GM12878 (cell line): ENCODE measurements around the gene DHRS1. TPM values are rescaled to one million over a fixed set of nuclear protein-coding genes. Genes with fewer than 3 reads are reported as not detected.

Experiments used
- BHLHE40 ChIP-seq, 2 experiments: fragments of 450-650 bp in 1 of 2; IDR thresholded peaks; 2 replicates each; pipeline ENCODE4 v1.6.1; 2011 to 2017; ENCODE audit warnings: low read depth in 2 of 2, borderline replicate concordance in 1 of 2, improper control_type of control experiment in 1 of 2, low read length in 1 of 2, mild to moderate bottlenecking in 1 of 2
- ETV6 ChIP-seq, 2 experiments: fragments of 450-650 bp in 1 of 2; IDR thresholded peaks in 1 of 2; conservative IDR thresholded peaks in 1 of 2; 2 replicates each; pipeline ENCODE4 v1.6.1; 2014; ENCODE audit warnings: antibody characterized with exemption in 1 of 2, borderline replicate concordance in 1 of 2, low read depth in 1 of 2, mild to moderate bottlenecking in 1 of 2, moderate library complexity in 1 of 2
- FOXM1 ChIP-seq: IDR thresholded peaks from 2 replicates; pipeline ENCODE4 v1.6.1; 2012; ENCODE audit warnings: low read depth, mild to moderate bottlenecking, inconsistent platforms, low read length, moderate library complexity
- KAT2A ChIP-seq: conservative IDR thresholded peaks from 2 replicates; pipeline ENCODE4 v1.6.1; 2011; ENCODE audit warnings: low read depth, low read length; ENCODE audit not compliant: control insufficient read depth
- RAD51 ChIP-seq: fragments of 450-650 bp; IDR thresholded peaks from 2 replicates; pipeline ENCODE4 v1.6.1; 2016; ENCODE audit warnings: moderate library complexity, mild to moderate bottlenecking, inconsistent platforms
- SUZ12 ChIP-seq: fragments of 200-600 bp; sonication (generic); IDR thresholded peaks from one replicate; pipeline ENCODE4 v1.6.1; 2018; ENCODE audit warnings: antibody characterized with exemption, mild to moderate bottlenecking; ENCODE audit not compliant: unreplicated experiment
- TCF12 ChIP-seq: IDR thresholded peaks from 2 replicates; pipeline ENCODE4 v1.6.1; 2011; ENCODE audit warnings: low read depth, mild to moderate bottlenecking, low read length
- polyA plus RNA-seq, 11 experiments: library from polyadenylated mRNA; depleted of rRNA in 4 of 11; unstranded in 6 of 11; stranded (reverse) in 5 of 11; fragments of >200 nt; fragmentation: Nextera tagmentation in 4 of 11; fragmentation: Illumina TruSeq in 1 of 11; extraction: Ambion mirVana in 4 of 11; extraction: Trizol in 1 of 11; gene quantifications; 1 replicate in 1 of 11; 2 replicates in 10 of 11; pipeline versions ENCODE4 v1.2.1 to v1.2.3, GENCODE V29; 2011 to 2016; ENCODE audit warnings: inconsistent platforms in 2 of 11, missing spikeins in 2 of 11, low read depth in 1 of 11
- total RNA-seq, 4 experiments: library from RNA; depleted of rRNA in 3 of 4; stranded (reverse); fragments of >200 nt in 3 of 4; fragmentation: Illumina TruSeq in 1 of 4; extraction: Trizol in 1 of 4; gene quantifications; 2 replicates each; pipeline versions ENCODE4 v1.2.1 to v1.2.3, GENCODE V29; 2013 to 2021
- TF ChIP-seq, protein P1 (sequence below): fragments of 450-650 bp; IDR thresholded peaks from 2 replicates; pipeline ENCODE4 v1.6.1; 2017; ENCODE audit warnings: mild to moderate bottlenecking
- TF ChIP-seq, protein P2 (sequence below): IDR thresholded peaks from 2 replicates; pipeline ENCODE4 v1.6.1; 2012; ENCODE audit warnings: low read length, inconsistent platforms
- TF ChIP-seq, protein P3 (sequence below): IDR thresholded peaks from 2 replicates; pipeline ENCODE4 v1.6.1; 2012; ENCODE audit warnings: mild to moderate bottlenecking, low read depth, low read length
- TF ChIP-seq, protein P4 (sequence below): IDR thresholded peaks from 2 replicates; pipeline ENCODE4 v1.6.1; 2011; ENCODE audit warnings: low read depth, low read length, improper control_type of control experiment, borderline replicate concordance
- TF ChIP-seq, protein P5 (sequence below): IDR thresholded peaks from 2 replicates; pipeline ENCODE4 v1.6.1; 2012; ENCODE audit warnings: low read depth, low read length, improper control_type of control experiment

Gene DHRS1
- total and polyA plus RNA-seq, 10 of the 15 experiments (the other 5 are each of a cell fraction or from before 2014, with no cell fraction given) = 12.1 to 45.0 (median 25.7) TPM

DNA sequence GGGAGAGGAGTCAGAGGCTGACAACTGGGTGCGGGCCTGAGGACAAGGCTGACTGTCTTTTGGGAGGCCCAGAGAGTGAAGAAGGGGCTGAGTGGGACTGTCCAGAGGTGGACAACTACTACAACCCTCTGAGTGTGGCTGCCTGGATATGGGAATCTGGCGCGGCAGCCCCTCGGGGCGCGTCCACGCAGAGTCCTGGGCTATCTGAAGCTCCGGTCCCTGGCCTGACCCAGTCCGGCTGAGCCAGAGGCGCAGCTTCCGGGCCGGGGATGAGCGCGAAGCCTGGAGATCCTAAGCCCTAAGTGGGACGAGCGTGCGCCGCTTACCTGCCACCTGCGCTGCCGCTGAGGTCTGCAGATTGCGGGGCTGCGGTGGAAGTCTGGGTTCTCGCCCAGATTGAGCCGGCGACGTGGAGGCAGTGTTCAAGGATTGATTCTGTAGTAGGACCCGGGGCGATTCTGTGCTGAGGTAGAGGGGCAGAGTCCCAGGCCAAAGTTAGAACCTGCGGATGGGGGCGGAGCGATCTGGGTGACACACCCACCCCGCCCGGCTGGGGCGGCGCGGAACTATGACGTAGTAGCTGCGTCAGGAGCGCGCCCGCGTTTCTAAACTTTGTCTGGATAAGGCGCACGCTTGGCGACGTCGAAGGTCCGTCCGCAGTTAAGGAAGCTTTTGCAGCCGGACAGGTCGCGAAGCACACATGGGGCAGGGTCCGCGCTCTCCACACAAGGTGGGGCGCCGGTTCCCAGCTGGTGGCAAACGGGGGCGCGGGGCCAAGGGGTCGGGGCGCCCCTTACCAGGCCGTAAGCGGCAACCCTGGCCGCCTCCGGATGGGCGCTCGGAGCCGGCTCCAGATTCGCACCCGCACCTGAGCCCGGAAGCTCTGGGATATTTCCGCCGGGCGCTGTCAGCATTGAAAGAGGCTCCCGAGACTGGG lies at the start of gene DHRS1, which contains the start of gene NOP9 (continued):
- TF ChIP-seq, protein P1, sequence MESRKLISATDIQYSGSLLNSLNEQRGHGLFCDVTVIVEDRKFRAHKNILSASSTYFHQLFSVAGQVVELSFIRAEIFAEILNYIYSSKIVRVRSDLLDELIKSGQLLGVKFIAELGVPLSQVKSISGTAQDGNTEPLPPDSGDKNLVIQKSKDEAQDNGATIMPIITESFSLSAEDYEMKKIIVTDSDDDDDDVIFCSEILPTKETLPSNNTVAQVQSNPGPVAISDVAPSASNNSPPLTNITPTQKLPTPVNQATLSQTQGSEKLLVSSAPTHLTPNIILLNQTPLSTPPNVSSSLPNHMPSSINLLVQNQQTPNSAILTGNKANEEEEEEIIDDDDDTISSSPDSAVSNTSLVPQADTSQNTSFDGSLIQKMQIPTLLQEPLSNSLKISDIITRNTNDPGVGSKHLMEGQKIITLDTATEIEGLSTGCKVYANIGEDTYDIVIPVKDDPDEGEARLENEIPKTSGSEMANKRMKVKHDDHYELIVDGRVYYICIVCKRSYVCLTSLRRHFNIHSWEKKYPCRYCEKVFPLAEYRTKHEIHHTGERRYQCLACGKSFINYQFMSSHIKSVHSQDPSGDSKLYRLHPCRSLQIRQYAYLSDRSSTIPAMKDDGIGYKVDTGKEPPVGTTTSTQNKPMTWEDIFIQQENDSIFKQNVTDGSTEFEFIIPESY = no peak
- TF ChIP-seq SUZ12 (no peak), ETV6 (conservative IDR thresholded peaks at IDR 0.05 in 1 of 2, IDR thresholded peaks at IDR 0.05 in 1 of 2; ENCODE audit: borderline replicate concordance in 1 of 2, low read depth in 1 of 2) (no peak), KAT2A (no peak), BHLHE40 (IDR thresholded peaks at IDR 0.05; ENCODE audit: borderline replicate concordance in 1 of 2, low read depth in 2 of 2, low read length in 1 of 2) (peak; percentile 34 to 62; a peak in 2 of 4 replicates), RAD51 (no peak), FOXM1 (no peak), TCF12 (0 out of 2 replicates have a peak, but pooled peaks have one; percentile 34)
- TF ChIP-seq, protein P2, sequence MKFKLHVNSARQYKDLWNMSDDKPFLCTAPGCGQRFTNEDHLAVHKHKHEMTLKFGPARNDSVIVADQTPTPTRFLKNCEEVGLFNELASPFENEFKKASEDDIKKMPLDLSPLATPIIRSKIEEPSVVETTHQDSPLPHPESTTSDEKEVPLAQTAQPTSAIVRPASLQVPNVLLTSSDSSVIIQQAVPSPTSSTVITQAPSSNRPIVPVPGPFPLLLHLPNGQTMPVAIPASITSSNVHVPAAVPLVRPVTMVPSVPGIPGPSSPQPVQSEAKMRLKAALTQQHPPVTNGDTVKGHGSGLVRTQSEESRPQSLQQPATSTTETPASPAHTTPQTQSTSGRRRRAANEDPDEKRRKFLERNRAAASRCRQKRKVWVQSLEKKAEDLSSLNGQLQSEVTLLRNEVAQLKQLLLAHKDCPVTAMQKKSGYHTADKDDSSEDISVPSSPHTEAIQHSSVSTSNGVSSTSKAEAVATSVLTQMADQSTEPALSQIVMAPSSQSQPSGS = no peak
- TF ChIP-seq, protein P3, sequence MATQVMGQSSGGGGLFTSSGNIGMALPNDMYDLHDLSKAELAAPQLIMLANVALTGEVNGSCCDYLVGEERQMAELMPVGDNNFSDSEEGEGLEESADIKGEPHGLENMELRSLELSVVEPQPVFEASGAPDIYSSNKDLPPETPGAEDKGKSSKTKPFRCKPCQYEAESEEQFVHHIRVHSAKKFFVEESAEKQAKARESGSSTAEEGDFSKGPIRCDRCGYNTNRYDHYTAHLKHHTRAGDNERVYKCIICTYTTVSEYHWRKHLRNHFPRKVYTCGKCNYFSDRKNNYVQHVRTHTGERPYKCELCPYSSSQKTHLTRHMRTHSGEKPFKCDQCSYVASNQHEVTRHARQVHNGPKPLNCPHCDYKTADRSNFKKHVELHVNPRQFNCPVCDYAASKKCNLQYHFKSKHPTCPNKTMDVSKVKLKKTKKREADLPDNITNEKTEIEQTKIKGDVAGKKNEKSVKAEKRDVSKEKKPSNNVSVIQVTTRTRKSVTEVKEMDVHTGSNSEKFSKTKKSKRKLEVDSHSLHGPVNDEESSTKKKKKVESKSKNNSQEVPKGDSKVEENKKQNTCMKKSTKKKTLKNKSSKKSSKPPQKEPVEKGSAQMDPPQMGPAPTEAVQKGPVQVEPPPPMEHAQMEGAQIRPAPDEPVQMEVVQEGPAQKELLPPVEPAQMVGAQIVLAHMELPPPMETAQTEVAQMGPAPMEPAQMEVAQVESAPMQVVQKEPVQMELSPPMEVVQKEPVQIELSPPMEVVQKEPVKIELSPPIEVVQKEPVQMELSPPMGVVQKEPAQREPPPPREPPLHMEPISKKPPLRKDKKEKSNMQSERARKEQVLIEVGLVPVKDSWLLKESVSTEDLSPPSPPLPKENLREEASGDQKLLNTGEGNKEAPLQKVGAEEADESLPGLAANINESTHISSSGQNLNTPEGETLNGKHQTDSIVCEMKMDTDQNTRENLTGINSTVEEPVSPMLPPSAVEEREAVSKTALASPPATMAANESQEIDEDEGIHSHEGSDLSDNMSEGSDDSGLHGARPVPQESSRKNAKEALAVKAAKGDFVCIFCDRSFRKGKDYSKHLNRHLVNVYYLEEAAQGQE = no peak
- TF ChIP-seq, protein P4, sequence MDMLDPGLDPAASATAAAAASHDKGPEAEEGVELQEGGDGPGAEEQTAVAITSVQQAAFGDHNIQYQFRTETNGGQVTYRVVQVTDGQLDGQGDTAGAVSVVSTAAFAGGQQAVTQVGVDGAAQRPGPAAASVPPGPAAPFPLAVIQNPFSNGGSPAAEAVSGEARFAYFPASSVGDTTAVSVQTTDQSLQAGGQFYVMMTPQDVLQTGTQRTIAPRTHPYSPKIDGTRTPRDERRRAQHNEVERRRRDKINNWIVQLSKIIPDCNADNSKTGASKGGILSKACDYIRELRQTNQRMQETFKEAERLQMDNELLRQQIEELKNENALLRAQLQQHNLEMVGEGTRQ = no peak
- TF ChIP-seq, protein P5, sequence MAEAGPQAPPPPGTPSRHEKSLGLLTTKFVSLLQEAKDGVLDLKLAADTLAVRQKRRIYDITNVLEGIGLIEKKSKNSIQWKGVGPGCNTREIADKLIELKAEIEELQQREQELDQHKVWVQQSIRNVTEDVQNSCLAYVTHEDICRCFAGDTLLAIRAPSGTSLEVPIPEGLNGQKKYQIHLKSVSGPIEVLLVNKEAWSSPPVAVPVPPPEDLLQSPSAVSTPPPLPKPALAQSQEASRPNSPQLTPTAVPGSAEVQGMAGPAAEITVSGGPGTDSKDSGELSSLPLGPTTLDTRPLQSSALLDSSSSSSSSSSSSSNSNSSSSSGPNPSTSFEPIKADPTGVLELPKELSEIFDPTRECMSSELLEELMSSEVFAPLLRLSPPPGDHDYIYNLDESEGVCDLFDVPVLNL = no peak
- TF ChIP-seq, all 136 proteins: peak for 38
